Liver (tissue), 9 donors: ENCODE results near the gene PXDN. TPM values are rescaled to one million over a fixed set of nuclear protein-coding genes. Genes with fewer than 3 reads are reported as not detected.

ENCODE experiments used
- DNase-seq: peaks from one replicate; pipeline ENCODE4 v3.0.0-alpha.2; 2017; ENCODE audit warnings: low spot score
- H3K27ac ChIP-seq, 2 donors: one replicate each; pipeline ENCODE4 v1.7.0; 2013; ENCODE audit warnings: inconsistent platforms in 2 of 2, low read length in 2 of 2, control low read depth in 1 of 2, low read depth in 1 of 2, mild to moderate bottlenecking in 1 of 2
- H3K27me3 ChIP-seq, 4 donors: one replicate each; pipeline versions ENCODE4 v1.6.1 to v1.7.0; 2013; ENCODE audit warnings: low read length in 3 of 4, inconsistent platforms in 1 of 4, mild to moderate bottlenecking in 1 of 4, moderate library complexity in 1 of 4; ENCODE audit not compliant: control insufficient read depth in 4 of 4, insufficient read depth in 4 of 4
- H3K36me3 ChIP-seq, 4 donors: one replicate each; pipeline versions ENCODE4 v1.6.1 to v1.7.0; 2013; ENCODE audit warnings: low read length in 3 of 4, mild to moderate bottlenecking in 3 of 4, low read depth in 1 of 4, moderate library complexity in 1 of 4; ENCODE audit not compliant: control insufficient read depth in 4 of 4, insufficient read depth in 3 of 4
- H3K4me1 ChIP-seq, 4 donors: one replicate each; pipeline versions ENCODE4 v1.6.1 to v1.7.0; 2013; ENCODE audit warnings: low read length in 3 of 4, mild to moderate bottlenecking in 3 of 4, moderate library complexity in 1 of 4; ENCODE audit not compliant: control insufficient read depth in 4 of 4, insufficient read depth in 4 of 4
- H3K4me3 ChIP-seq, 3 donors: one replicate each; pipeline versions ENCODE4 v1.6.1 to v1.7.0; 2013; ENCODE audit warnings: low read length in 3 of 3, control low read depth in 1 of 3, low read depth in 1 of 3, mild to moderate bottlenecking in 1 of 3
- H3K9ac ChIP-seq, 2 donors: one replicate each; pipeline ENCODE4 v1.7.0; 2013; ENCODE audit warnings: low read length in 2 of 2, mild to moderate bottlenecking in 2 of 2, moderate library complexity in 2 of 2, control low read depth in 1 of 2, low read depth in 1 of 2
- H3K9me3 ChIP-seq, 4 donors: one replicate each; pipeline versions ENCODE4 v1.6.1 to v1.7.0; 2013; ENCODE audit warnings: low read length in 3 of 4; ENCODE audit not compliant: control insufficient read depth in 4 of 4
- EGR1 ChIP-seq, 2 donors: IDR thresholded peaks; 2 replicates each; pipeline ENCODE4 v1.6.1; 2016 to 2018; ENCODE audit warnings: antibody characterized with exemption in 2 of 2, low read depth in 2 of 2
- FOXA1 ChIP-seq: IDR thresholded peaks from 2 replicates; pipeline ENCODE4 v1.6.1; 2016; ENCODE audit warnings: antibody characterized with exemption
- FOXA2 ChIP-seq: IDR thresholded peaks from 2 replicates; pipeline ENCODE4 v1.6.1; 2016; ENCODE audit warnings: antibody characterized with exemption
- GABPA ChIP-seq, 2 donors: IDR thresholded peaks in 1 of 2; conservative IDR thresholded peaks in 1 of 2; 2 replicates each; pipeline ENCODE4 v1.6.1; 2016; ENCODE audit warnings: antibody characterized with exemption in 2 of 2, mild to moderate bottlenecking in 1 of 2, moderate library complexity in 1 of 2
- HNF4A ChIP-seq, 2 donors: conservative IDR thresholded peaks; 2 replicates each; pipeline ENCODE4 v1.6.1; 2016; ENCODE audit warnings: antibody characterized with exemption in 2 of 2, mild to moderate bottlenecking in 2 of 2
- HNF4G ChIP-seq: IDR thresholded peaks from 2 replicates; pipeline ENCODE4 v1.6.1; 2016; ENCODE audit warnings: antibody characterized with exemption
- JUND ChIP-seq, 2 donors: IDR thresholded peaks; 2 replicates each; pipeline ENCODE4 v1.6.1; 2016; ENCODE audit warnings: antibody characterized with exemption in 2 of 2
- NR2F2 ChIP-seq: IDR thresholded peaks from 2 replicates; pipeline ENCODE4 v1.6.1; 2016; ENCODE audit warnings: antibody characterized with exemption
- RAD21 ChIP-seq, 2 donors: IDR thresholded peaks; 2 replicates each; pipeline ENCODE4 v1.6.1; 2016; ENCODE audit warnings: antibody characterized with exemption in 2 of 2, mild to moderate bottlenecking in 2 of 2
- RXRA ChIP-seq, 2 donors: IDR thresholded peaks; 2 replicates each; pipeline ENCODE4 v1.6.1; 2017 to 2018; ENCODE audit warnings: antibody characterized with exemption in 2 of 2, mild to moderate bottlenecking in 1 of 2
- SP1 ChIP-seq: IDR thresholded peaks from 2 replicates; pipeline ENCODE4 v1.6.1; 2018; ENCODE audit warnings: antibody characterized with exemption, mild to moderate bottlenecking
- TAF1 ChIP-seq: conservative IDR thresholded peaks from 2 replicates; pipeline ENCODE4 v1.6.1; 2016; ENCODE audit warnings: antibody characterized with exemption, mild to moderate bottlenecking
- YY1 ChIP-seq: IDR thresholded peaks from 2 replicates; pipeline ENCODE4 v1.6.1; 2016; ENCODE audit warnings: antibody characterized with exemption, mild to moderate bottlenecking
- WGBS: extraction: QIAGEN DNeasy Blood & Tissue Kit; methylation state at CpG from one replicate; pipeline ENCODE4 v1.1.7; 2013; 5-methylcytosine and 5-hydroxymethylcytosine counted together
- polyA plus RNA-seq, 2 donors: library from polyadenylated mRNA; stranded (reverse) in 1 of 2; unstranded in 1 of 2; fragments of 200-250 nt in 1 of 2; fragments of >200 nt in 1 of 2; fragmentation: Nextera tagmentation in 1 of 2; extraction: Ambion mirVana in 1 of 2; gene quantifications; one replicate each; pipeline versions ENCODE4 v1.2.1 to v1.2.3, GENCODE V29; 2013 to 2015
- total RNA-seq, 2 donors: library from RNA; depleted of rRNA; stranded (reverse); fragments of >200 nt; gene quantifications; one replicate each; pipeline ENCODE4 v1.2.3, GENCODE V29; 2014
- TF ChIP-seq, protein P1 (sequence below): IDR thresholded peaks from 2 replicates; pipeline ENCODE4 v1.6.1; 2016; ENCODE audit warnings: antibody characterized with exemption
- TF ChIP-seq, protein P2 (sequence below): IDR thresholded peaks from 2 replicates; pipeline ENCODE4 v1.6.1; 2016; ENCODE audit warnings: antibody characterized with exemption
- TF ChIP-seq, protein P3 (sequence below): IDR thresholded peaks from 2 replicates; pipeline ENCODE4 v1.6.1; 2016; ENCODE audit warnings: antibody characterized with exemption
- TF ChIP-seq, protein P4 (sequence below): IDR thresholded peaks from 2 replicates; pipeline ENCODE4 v1.6.1; 2016; ENCODE audit warnings: antibody characterized with exemption, mild to moderate bottlenecking
- donor health status: healthy.
- donor health status: healthy.
- donor health status: healthy.
- donor health status: healthy.
- donor health status: healthy.

PXDN gene
- total and polyA plus RNA-seq, 4 donors, result 4.2 to 21.5 (median 16.9) TPM

DNA sequence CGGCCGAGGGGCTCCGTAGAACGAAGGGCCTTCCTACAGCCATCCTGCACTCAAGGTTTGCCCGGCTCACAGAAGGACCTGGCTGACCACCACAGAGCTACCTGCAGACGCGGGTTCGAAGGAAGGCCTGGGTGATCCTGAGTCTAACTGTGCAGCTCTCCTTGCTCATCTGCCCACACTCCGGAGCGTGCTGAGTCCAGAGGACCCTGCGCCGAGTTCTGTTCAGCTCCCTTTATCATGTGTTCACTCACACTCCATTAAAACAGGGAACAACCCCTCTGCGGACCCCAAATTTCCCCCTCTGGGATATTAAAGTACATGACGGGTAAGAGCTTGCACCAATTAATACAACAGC lies 138.3 kb downstream of the PXDN start:
- Histone ChIP-seq H3K4me1 (no peaks in the 10 kb centered on the region), H3K4me3 (no peak overlapping the region), H3K27me3 (peaks cover 0 to 5% (median 0%) of the 10 kb centered on the region in 4 donors), H3K27ac (peak overlapping the region; percentile 37 to 73), H3K36me3 (no peaks in the 10 kb centered on the region), H3K9ac (no peak overlapping the region), H3K9me3 (no peaks in the 10 kb centered on the region)
- WGBS, result 69% methylated on average over 14 of the region's 14 CpGs
- TF ChIP-seq YY1, result no peak
- TF ChIP-seq EGR1 (IDR thresholded peaks at IDR 0.05; ENCODE audit: low read depth in 2 of 2), result no peak
- TF ChIP-seq GABPA (IDR thresholded peaks at IDR 0.05 in 1 of 2, conservative IDR thresholded peaks at IDR 0.05 in 1 of 2), result no peak
- TF ChIP-seq HNF4G, result no peak
- no peak for TF ChIP-seq FOXA2
- TF ChIP-seq, protein P1, sequence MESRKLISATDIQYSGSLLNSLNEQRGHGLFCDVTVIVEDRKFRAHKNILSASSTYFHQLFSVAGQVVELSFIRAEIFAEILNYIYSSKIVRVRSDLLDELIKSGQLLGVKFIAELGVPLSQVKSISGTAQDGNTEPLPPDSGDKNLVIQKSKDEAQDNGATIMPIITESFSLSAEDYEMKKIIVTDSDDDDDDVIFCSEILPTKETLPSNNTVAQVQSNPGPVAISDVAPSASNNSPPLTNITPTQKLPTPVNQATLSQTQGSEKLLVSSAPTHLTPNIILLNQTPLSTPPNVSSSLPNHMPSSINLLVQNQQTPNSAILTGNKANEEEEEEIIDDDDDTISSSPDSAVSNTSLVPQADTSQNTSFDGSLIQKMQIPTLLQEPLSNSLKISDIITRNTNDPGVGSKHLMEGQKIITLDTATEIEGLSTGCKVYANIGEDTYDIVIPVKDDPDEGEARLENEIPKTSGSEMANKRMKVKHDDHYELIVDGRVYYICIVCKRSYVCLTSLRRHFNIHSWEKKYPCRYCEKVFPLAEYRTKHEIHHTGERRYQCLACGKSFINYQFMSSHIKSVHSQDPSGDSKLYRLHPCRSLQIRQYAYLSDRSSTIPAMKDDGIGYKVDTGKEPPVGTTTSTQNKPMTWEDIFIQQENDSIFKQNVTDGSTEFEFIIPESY, result no peak
- TF ChIP-seq TAF1, result no peak
- no peak for TF ChIP-seq JUND (IDR thresholded peaks at IDR 0.05)
- TF ChIP-seq, protein P2, sequence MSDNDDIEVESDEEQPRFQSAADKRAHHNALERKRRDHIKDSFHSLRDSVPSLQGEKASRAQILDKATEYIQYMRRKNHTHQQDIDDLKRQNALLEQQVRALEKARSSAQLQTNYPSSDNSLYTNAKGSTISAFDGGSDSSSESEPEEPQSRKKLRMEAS, result no peak
- no peak for TF ChIP-seq RAD21 (IDR thresholded peaks at IDR 0.05)
- DNase-seq, result no peak

DNA sequence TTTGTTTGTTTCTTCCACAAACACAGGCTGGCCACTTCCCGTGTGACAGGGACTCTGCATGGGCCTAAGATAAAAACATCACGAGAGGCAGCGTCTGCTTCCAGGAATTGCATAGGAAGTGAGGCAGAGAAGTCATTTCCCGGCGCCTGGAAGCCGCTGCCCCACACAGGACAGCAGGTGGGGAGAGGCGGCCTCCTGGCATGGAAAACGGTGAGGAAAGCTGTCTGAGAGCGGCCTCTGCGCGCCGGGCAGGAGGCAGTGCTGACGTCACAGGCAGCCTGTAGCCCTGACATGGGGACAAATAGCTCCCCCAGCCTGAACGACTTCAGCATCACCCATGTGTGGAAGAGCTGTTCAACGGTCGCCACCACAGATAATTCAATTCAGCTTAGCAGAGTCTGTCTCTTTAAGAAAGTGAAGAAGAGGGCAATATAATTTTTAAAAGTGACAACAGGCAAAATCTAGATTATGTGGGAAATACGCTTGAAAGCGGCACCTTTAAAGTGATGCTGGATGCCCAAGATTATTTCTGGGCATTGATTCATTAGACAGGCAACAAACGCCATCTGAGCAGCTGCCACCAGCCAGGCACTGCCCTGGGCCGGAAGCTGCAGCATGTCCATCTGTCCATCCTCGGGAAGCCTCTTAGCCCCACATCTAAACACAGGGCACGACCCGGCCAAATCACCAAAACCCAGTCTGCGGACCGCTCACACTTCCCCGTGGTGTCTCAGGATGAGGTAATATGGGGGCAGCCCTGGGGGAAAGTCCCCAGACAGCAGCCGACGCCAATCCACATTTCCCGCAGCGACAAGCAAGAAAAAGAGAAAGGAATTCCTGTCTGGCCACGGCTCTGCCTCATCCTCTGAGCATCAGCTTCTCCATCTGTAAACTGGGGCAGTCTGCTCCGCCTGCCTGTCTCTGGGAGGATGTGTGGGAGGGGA lies 138.9 kb downstream of the PXDN start:
- no peak for DNase-seq
- Histone ChIP-seq H3K9me3 (no peaks in the 10 kb centered on the region), H3K9ac (no peak overlapping the region), H3K4me3 (no peak overlapping the region), H3K36me3 (no peaks in the 10 kb centered on the region), H3K27me3 (peaks cover 0 to 5% (median 0%) of the 10 kb centered on the region in 4 donors), H3K4me1 (no peaks in the 10 kb centered on the region), H3K27ac (peak overlapping the region; percentile 37 to 73)
- TF ChIP-seq NR2F2 (peak; percentile 30), RAD21 (IDR thresholded peaks at IDR 0.05) (no peak)
- 45% methylated on average over 32 of the region's 32 CpGs for WGBS

DNA sequence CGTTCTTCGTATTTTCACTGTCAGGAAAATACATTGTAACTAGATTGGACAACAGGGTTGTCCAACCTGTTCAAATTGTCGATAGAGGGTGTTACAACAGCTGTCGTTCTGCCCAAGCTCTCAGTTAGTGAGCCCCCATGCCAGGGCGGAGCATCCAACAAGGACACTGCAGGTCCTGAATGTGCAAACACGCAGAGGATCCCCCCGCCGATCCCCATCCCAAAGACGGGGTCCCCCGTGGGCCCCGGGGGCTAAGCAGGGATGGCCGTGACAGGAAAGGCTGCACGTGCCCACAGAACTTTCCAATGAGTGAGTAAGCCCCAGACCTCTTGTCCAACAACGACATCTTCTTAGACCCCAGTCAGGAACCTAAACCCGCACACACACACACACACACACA lies 140.8 kb downstream of the PXDN start:
- Histone ChIP-seq H3K9me3 (no peaks in the 10 kb centered on the region), H3K4me3 (no peak overlapping the region), H3K27ac (no peak overlapping the region), H3K4me1 (no peaks in the 10 kb centered on the region), H3K9ac (no peak overlapping the region), H3K27me3 (peaks cover 0 to 5% (median 0%) of the 10 kb centered on the region in 4 donors), H3K36me3 (no peaks in the 10 kb centered on the region)
- TF ChIP-seq FOXA1, result no peak
- no peak for TF ChIP-seq GABPA (IDR thresholded peaks at IDR 0.05 in 1 of 2, conservative IDR thresholded peaks at IDR 0.05 in 1 of 2)
- TF ChIP-seq RAD21 (IDR thresholded peaks at IDR 0.05), result no peak
- no peak for TF ChIP-seq HNF4G
- TF ChIP-seq YY1, result no peak
- TF ChIP-seq, protein P2, result no peak
- no peak for TF ChIP-seq TAF1
- TF ChIP-seq, protein P1, result no peak
- TF ChIP-seq, protein P3, sequence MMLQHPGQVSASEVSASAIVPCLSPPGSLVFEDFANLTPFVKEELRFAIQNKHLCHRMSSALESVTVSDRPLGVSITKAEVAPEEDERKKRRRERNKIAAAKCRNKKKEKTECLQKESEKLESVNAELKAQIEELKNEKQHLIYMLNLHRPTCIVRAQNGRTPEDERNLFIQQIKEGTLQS, result no peak
- no peak for TF ChIP-seq HNF4A (conservative IDR thresholded peaks at IDR 0.05)
- no peak for TF ChIP-seq NR2F2
- TF ChIP-seq SP1, result no peak
- no peak for TF ChIP-seq RXRA (IDR thresholded peaks at IDR 0.05)
- no peak for TF ChIP-seq JUND (IDR thresholded peaks at IDR 0.05)
- no peak for TF ChIP-seq EGR1 (IDR thresholded peaks at IDR 0.05; ENCODE audit: low read depth in 2 of 2)
- TF ChIP-seq, protein P4, sequence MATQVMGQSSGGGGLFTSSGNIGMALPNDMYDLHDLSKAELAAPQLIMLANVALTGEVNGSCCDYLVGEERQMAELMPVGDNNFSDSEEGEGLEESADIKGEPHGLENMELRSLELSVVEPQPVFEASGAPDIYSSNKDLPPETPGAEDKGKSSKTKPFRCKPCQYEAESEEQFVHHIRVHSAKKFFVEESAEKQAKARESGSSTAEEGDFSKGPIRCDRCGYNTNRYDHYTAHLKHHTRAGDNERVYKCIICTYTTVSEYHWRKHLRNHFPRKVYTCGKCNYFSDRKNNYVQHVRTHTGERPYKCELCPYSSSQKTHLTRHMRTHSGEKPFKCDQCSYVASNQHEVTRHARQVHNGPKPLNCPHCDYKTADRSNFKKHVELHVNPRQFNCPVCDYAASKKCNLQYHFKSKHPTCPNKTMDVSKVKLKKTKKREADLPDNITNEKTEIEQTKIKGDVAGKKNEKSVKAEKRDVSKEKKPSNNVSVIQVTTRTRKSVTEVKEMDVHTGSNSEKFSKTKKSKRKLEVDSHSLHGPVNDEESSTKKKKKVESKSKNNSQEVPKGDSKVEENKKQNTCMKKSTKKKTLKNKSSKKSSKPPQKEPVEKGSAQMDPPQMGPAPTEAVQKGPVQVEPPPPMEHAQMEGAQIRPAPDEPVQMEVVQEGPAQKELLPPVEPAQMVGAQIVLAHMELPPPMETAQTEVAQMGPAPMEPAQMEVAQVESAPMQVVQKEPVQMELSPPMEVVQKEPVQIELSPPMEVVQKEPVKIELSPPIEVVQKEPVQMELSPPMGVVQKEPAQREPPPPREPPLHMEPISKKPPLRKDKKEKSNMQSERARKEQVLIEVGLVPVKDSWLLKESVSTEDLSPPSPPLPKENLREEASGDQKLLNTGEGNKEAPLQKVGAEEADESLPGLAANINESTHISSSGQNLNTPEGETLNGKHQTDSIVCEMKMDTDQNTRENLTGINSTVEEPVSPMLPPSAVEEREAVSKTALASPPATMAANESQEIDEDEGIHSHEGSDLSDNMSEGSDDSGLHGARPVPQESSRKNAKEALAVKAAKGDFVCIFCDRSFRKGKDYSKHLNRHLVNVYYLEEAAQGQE, result no peak
- 97% methylated on average over 15 of the region's 15 CpGs for WGBS
- DNase-seq, result no peak
